Smooth muscle cell (in vitro differentiated cells): ENCODE results near the gene TCL1B. TPM values are rescaled to one million over a fixed set of nuclear protein-coding genes. Genes with fewer than 3 reads are reported as not detected.

Source experiments
- DNase-seq: peaks from one replicate; lab custom pipeline; 2025; ENCODE audit not compliant: unreplicated experiment; lab: John Stamatoyannopoulos, UW
- H2AFZ ChIP-seq: fragments of 200-600 bp; sonication (generic); 2 replicates; pipeline ENCODE4 v1.6.0; 2016; ENCODE audit warnings: antibody characterized with exemption, low read depth, mild to moderate bottlenecking
- H3F3A ChIP-seq: fragments of 200-600 bp; sonication (generic); 2 replicates; pipeline ENCODE4 v1.6.0; 2017; ENCODE audit warnings: antibody characterized with exemption, low read depth
- H3K27ac ChIP-seq: fragments of 200-600 bp; sonication (generic); 2 replicates; pipeline ENCODE4 v1.5.1; 2016; ENCODE audit warnings: low read depth, mild to moderate bottlenecking
- H3K27me3 ChIP-seq: fragments of 200-600 bp; sonication (generic); 2 replicates; pipeline ENCODE4 v1.6.1; 2016; ENCODE audit warnings: low read depth, mild to moderate bottlenecking
- H3K36me3 ChIP-seq: fragments of 200-600 bp; sonication (generic); 2 replicates; pipeline ENCODE4 v1.5.1; 2016; ENCODE audit warnings: low read depth
- H3K4me1 ChIP-seq: fragments of 200-600 bp; sonication (generic); 2 replicates; pipeline ENCODE4 v1.5.1; 2016; ENCODE audit warnings: low read depth
- H3K4me2 ChIP-seq: fragments of 200-600 bp; sonication (generic); 2 replicates; pipeline ENCODE4 v1.6.0; 2016; ENCODE audit warnings: mild to moderate bottlenecking
- H3K4me3 ChIP-seq: fragments of 200-600 bp; sonication (generic); 2 replicates; pipeline ENCODE4 v1.5.1; 2016; ENCODE audit warnings: mild to moderate bottlenecking
- H3K79me2 ChIP-seq: fragments of 200-600 bp; sonication (generic); 2 replicates; pipeline ENCODE4 v1.6.0; 2016; ENCODE audit warnings: low read depth, mild to moderate bottlenecking
- H3K9ac ChIP-seq: fragments of 200-600 bp; sonication (generic); 2 replicates; pipeline ENCODE4 v1.6.0; 2016; ENCODE audit warnings: low read depth
- H3K9me3 ChIP-seq: fragments of 200-600 bp; sonication (generic); replicated peaks from 2 replicates; pipeline ENCODE4 v1.5.1; 2016; ENCODE audit warnings: low read depth
- H4K20me1 ChIP-seq: fragments of 200-600 bp; sonication (generic); 2 replicates; pipeline ENCODE4 v1.6.0; 2016; ENCODE audit warnings: low read depth
- CTCF ChIP-seq: fragments of 200-600 bp; sonication (generic); IDR thresholded peaks from 2 replicates; pipeline ENCODE4 v1.5.1; 2017; ENCODE audit warnings: borderline replicate concordance, mild to moderate bottlenecking, antibody characterized with exemption; ENCODE audit not compliant: insufficient read depth, poor library complexity, severe bottlenecking
- WGBS: methylation state at CpG from one replicate; pipeline ENCODE4 v1.1.7; 2016; ENCODE audit warnings: low lambda C conversion rate; 5-methylcytosine and 5-hydroxymethylcytosine counted together
- polyA plus RNA-seq: library from polyadenylated mRNA; unstranded; fragments of >200 nt; fragmentation: Nextera tagmentation; extraction: Ambion mirVana; gene quantifications from 2 replicates; pipeline ENCODE4 v1.2.1, GENCODE V29; 2016
- total RNA-seq: library from RNA; depleted of rRNA; stranded (reverse); fragments of >200 nt; gene quantifications from 2 replicates; pipeline ENCODE4 v1.2.3, GENCODE V29; 2014

Gene TCL1B
- total and polyA plus RNA-seq, 2 experiments from 2014 or later = not detected

GRCh38 chr14:95652690-95653089 is 33.5 kb upstream of the TCL1B start:
- Histone ChIP-seq H3K4me2 (no peak overlapping the region), H2AFZ (no peak overlapping the region), H3K27me3 (peaks cover 7% of the 10 kb centered on the region), H3K4me3 (no peak overlapping the region), H3K4me1 (no peaks in the 10 kb centered on the region), H4K20me1 (no peaks in the 10 kb centered on the region), H3K9ac (no peak overlapping the region), H3F3A (no peaks in the 10 kb centered on the region), H3K27ac (no peak overlapping the region), H3K9me3 (no peaks in the 10 kb centered on the region), H3K36me3 (no peaks in the 10 kb centered on the region), H3K79me2 (no peaks in the 10 kb centered on the region)
- TF ChIP-seq CTCF = no peak
- no peak for DNase-seq
- 67% methylated on average over 2 of the region's 2 CpGs for WGBS

- H4K20me1 ChIP-seq = no peaks in the 10 kb centered on the region
- DNase-seq = no peak
- no peaks in the 10 kb centered on the region for H3K79me2 ChIP-seq
- H3K27me3 ChIP-seq = peaks cover 7% of the 10 kb centered on the region
- TF ChIP-seq CTCF = no peak
- WGBS = 90% methylated on average over 1 of the region's 1 CpG
- H3K9me3 ChIP-seq = no peaks in the 10 kb centered on the region
- H3K9ac ChIP-seq = no peak overlapping the region
- H2AFZ ChIP-seq = no peak overlapping the region
- no peaks in the 10 kb centered on the region for H3K4me1 ChIP-seq
- no peaks in the 10 kb centered on the region for H3K36me3 ChIP-seq
- no peak overlapping the region for H3K27ac ChIP-seq
- no peak overlapping the region for H3K4me2 ChIP-seq
- no peak overlapping the region for H3K4me3 ChIP-seq
- no peaks in the 10 kb centered on the region for H3F3A ChIP-seq
Measured at GRCh38 chr14:95655461-95655860, 30.8 kb upstream of the TCL1B start.

GRCh38 chr14:95656634-95657033 is 29.6 kb upstream of the TCL1B start:
- no peaks in the 10 kb centered on the region for H3K79me2 ChIP-seq
- H3F3A ChIP-seq = no peaks in the 10 kb centered on the region
- no peaks in the 10 kb centered on the region for H3K9me3 ChIP-seq
- H3K27me3 ChIP-seq = peaks cover 7% of the 10 kb centered on the region
- H4K20me1 ChIP-seq = no peaks in the 10 kb centered on the region
- TF ChIP-seq CTCF = no peak
- H3K36me3 ChIP-seq = no peaks in the 10 kb centered on the region
- no peak overlapping the region for H3K4me3 ChIP-seq
- H3K4me1 ChIP-seq = no peaks in the 10 kb centered on the region
- WGBS = 94% methylated on average over 5 of the region's 5 CpGs
- no peak overlapping the region for H3K9ac ChIP-seq
- no peak overlapping the region for H3K27ac ChIP-seq
- H2AFZ ChIP-seq = no peak overlapping the region
- DNase-seq = no peak
- H3K4me2 ChIP-seq = no peak overlapping the region

GRCh38 chr14:95657454-95657853 is 28.8 kb upstream of the TCL1B start:
- DNase-seq = no peak
- no peaks in the 10 kb centered on the region for H4K20me1 ChIP-seq
- peaks cover 7% of the 10 kb centered on the region for H3K27me3 ChIP-seq
- H3K9me3 ChIP-seq = no peaks in the 10 kb centered on the region
- no peak overlapping the region for H3K4me3 ChIP-seq
- WGBS = 65% methylated on average over 4 of the region's 4 CpGs
- H3K4me2 ChIP-seq = no peak overlapping the region
- TF ChIP-seq CTCF = no peak
- H3K4me1 ChIP-seq = no peaks in the 10 kb centered on the region
- no peaks in the 10 kb centered on the region for H3K36me3 ChIP-seq
- no peak overlapping the region for H2AFZ ChIP-seq
- H3K27ac ChIP-seq = no peak overlapping the region
- H3F3A ChIP-seq = no peaks in the 10 kb centered on the region
- H3K9ac ChIP-seq = no peak overlapping the region
- H3K79me2 ChIP-seq = no peaks in the 10 kb centered on the region
